A673 (cell line): Measurements from ENCODE around the gene MYLK. TPM values are rescaled to one million over a fixed set of nuclear protein-coding genes. Genes with fewer than 3 reads are reported as not detected.

ENCODE experiments used
- BruUV-seq: library from RNA; stranded (reverse); fragments of 400-500 nt; replicated peaks from 2 replicates; lab custom pipeline; 2021; lab: Mats Ljungman, UMichigan
- CTCF ChIA-PET: fragments of 300-600 bp; sonication (Branson Sonifier 250); formaldehyde crosslinking; loops from one replicate; lab custom pipeline; 2022; ENCODE audit warnings: antibody characterized with exemption; lab: Charles Lee
- POLR2A ChIA-PET: fragments of 300-600 bp; sonication (Branson Sonifier 250); formaldehyde crosslinking; loops from one replicate; lab custom pipeline; 2022; ENCODE audit warnings: antibody characterized with exemption; ENCODE audit not compliant: low non-redundant PET; lab: Charles Lee
- DNase-seq: peaks from one replicate; pipeline ENCODE4 v3.0.0-alpha.2; 2015; ENCODE audit warnings: low spot score
- H3K27ac ChIP-seq: fragments of 200-600 bp; sonication (generic); 2 replicates; pipeline ENCODE4 v1.5.1; 2016; ENCODE audit warnings: mixed run types, low read depth, mild to moderate bottlenecking, mixed read lengths, antibody characterized with exemption, low read length; ENCODE audit not compliant: poor library complexity, severe bottlenecking
- H3K27me3 ChIP-seq: fragments of 200-600 bp; sonication (generic); replicated peaks from 2 replicates; pipeline ENCODE4 v1.6.1; 2017; ENCODE audit warnings: mixed run types, low read depth, mild to moderate bottlenecking, mixed read lengths, antibody characterized with exemption, low read length; ENCODE audit not compliant: insufficient read depth, poor library complexity
- H3K36me3 ChIP-seq: fragments of 200-600 bp; sonication (generic); 2 replicates; pipeline ENCODE4 v1.6.1; 2016; ENCODE audit warnings: mixed run types, mild to moderate bottlenecking, mixed read lengths, antibody characterized with exemption, low read length; ENCODE audit not compliant: insufficient read depth, poor library complexity, severe bottlenecking
- H3K4me1 ChIP-seq: fragments of 200-600 bp; sonication (generic); 2 replicates; pipeline ENCODE4 v1.6.1; 2017; ENCODE audit warnings: mixed run types, mild to moderate bottlenecking, mixed read lengths, antibody characterized with exemption, low read length; ENCODE audit not compliant: insufficient read depth, poor library complexity, severe bottlenecking
- H3K4me3 ChIP-seq: fragments of 200-600 bp; sonication (generic); 2 replicates; pipeline ENCODE4 v1.5.1; 2016; ENCODE audit warnings: low read depth, mixed run types, mild to moderate bottlenecking, mixed read lengths, low read length; ENCODE audit not compliant: poor library complexity, severe bottlenecking
- H3K9me3 ChIP-seq: fragments of 200-600 bp; sonication (generic); 2 replicates; pipeline ENCODE4 v1.6.1; 2016; ENCODE audit warnings: mixed run types, low read depth, mild to moderate bottlenecking, mixed read lengths, antibody characterized with exemption, low read length; ENCODE audit not compliant: poor library complexity, severe bottlenecking
- EZH2 ChIP-seq: fragments of 200-600 bp; sonication (generic); IDR thresholded peaks from 2 replicates; pipeline ENCODE4 v1.6.1; 2017; ENCODE audit warnings: borderline replicate concordance, low read depth, mild to moderate bottlenecking, mixed read lengths, antibody characterized with exemption, low read length; ENCODE audit not compliant: poor library complexity, severe bottlenecking
- intact Hi-C: fragments of 100-400 bp; cut with micrococcal nuclease; formaldehyde crosslinking; loops from one replicate; pipeline ENCODE4 v1.10.0; 2022; ENCODE audit not compliant: unreplicated experiment
- total RNA-seq: library from RNA; stranded (reverse); gene quantifications from 2 replicates; pipeline ENCODE4 v1.2.3, GENCODE V29; 2021
- TF ChIP-seq, protein P1 (sequence below): fragments of 300-800, 200-600 bp; sonication (generic); conservative IDR thresholded peaks from 2 replicates; pipeline ENCODE4 v1.5.1; 2017; ENCODE audit warnings: low read depth, mild to moderate bottlenecking, antibody characterized with exemption, low read length, moderate library complexity, mixed read lengths

Gene MYLK
- total RNA-seq, 1 experiment from 2014 or later, result 3.9 TPM

DNA sequence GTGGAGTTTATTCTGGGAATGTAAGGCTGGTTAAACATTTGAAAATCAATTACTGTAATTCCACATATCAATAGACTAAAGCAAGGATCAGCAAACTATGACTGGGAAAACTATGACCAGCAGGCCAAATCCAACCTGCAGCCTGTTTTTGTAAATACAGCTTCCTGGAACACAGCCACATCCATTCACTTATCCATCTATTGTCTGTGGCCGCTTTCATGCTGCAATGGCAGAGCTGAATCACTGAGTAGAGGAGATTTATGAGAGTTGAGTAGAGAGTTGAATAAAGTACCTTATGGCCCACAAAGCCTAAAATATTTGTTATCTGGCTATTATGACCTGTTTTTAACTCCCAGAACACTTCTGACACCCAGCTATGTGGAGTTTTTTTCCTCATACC is 12.2 kb downstream of the MYLK start:
- Histone ChIP-seq H3K27me3 (no peaks in the 10 kb centered on the region), H3K36me3 (no peaks in the 10 kb centered on the region), H3K9me3 (no peaks in the 10 kb centered on the region), H3K27ac (no peak overlapping the region), H3K4me3 (no peak overlapping the region), H3K4me1 (no peaks in the 10 kb centered on the region)
- BruUV-seq, result no TSS peak
- CTCF ChIA-PET, result interaction anchor here (0.5 kb wide), 1 partner anchor 220 kb away, joined by 3 read pairs; no protein-coding TSS in a partner anchor
- intact Hi-C loops, result no loop called here
- POLR2A ChIA-PET, result no interaction called here
- TF ChIP-seq, protein P1, sequence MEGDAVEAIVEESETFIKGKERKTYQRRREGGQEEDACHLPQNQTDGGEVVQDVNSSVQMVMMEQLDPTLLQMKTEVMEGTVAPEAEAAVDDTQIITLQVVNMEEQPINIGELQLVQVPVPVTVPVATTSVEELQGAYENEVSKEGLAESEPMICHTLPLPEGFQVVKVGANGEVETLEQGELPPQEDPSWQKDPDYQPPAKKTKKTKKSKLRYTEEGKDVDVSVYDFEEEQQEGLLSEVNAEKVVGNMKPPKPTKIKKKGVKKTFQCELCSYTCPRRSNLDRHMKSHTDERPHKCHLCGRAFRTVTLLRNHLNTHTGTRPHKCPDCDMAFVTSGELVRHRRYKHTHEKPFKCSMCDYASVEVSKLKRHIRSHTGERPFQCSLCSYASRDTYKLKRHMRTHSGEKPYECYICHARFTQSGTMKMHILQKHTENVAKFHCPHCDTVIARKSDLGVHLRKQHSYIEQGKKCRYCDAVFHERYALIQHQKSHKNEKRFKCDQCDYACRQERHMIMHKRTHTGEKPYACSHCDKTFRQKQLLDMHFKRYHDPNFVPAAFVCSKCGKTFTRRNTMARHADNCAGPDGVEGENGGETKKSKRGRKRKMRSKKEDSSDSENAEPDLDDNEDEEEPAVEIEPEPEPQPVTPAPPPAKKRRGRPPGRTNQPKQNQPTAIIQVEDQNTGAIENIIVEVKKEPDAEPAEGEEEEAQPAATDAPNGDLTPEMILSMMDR, result no peak
- TF ChIP-seq EZH2, result no peak
- DNase-seq, result peak; percentile 45

DNA sequence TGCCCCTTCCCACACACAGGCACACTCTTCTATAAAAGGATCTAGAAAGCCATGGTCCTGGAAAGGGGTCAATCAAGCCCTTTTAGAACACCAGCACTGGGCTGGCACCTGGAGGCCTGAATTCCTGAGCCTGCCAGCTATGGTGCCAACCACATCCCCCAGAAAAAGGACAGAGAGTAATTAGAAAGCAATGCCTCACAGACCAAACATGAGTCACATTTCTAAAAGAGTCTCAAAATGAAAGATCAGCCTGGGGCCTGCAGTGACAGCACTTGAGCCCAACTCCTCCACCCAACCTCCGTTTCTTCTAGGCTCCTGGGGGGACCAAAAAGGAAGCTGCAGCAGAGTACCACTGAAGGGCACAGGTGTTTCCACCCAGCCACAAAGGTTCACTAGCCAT is 14.1 kb downstream of the MYLK start:
- no peak for DNase-seq
- intact Hi-C loops, result no loop called here
- H3K36me3 ChIP-seq, result no peaks in the 10 kb centered on the region
- TF ChIP-seq, protein P1, result no peak
- TF ChIP-seq EZH2, result no peak
- no peaks in the 10 kb centered on the region for H3K27me3 ChIP-seq
- no peaks in the 10 kb centered on the region for H3K4me1 ChIP-seq
- H3K4me3 ChIP-seq, result no peak overlapping the region
- H3K27ac ChIP-seq, result no peak overlapping the region
- CTCF ChIA-PET, result no interaction called here
- POLR2A ChIA-PET, result no interaction called here
- H3K9me3 ChIP-seq, result no peaks in the 10 kb centered on the region
- no TSS peak for BruUV-seq

DNA sequence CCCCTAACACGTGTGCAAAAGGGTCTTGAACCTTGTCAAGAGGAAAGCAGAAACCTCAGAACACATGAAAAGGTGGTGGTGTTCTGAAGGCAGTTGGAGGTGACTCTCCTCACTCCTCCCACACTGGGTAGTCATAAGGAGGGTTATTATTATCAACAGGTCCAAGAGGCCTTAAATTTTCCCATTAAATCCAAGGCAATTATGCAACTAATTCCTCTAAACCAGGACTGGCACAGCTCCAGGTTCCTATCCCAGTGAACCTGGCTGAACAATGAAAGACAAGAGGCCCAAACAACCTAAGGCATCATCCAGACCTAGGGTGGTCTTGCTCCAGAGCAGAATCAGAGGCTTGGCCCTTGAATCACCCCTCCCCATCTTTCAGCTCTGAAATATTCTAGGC is 15.0 kb downstream of the MYLK start:
- intact Hi-C loops, result no loop called here
- BruUV-seq, result no TSS peak
- CTCF ChIA-PET, result no interaction called here

More for the DNA sequence above, 15.0 kb downstream of the MYLK start:
- POLR2A ChIA-PET, result no interaction called here
- Histone ChIP-seq H3K36me3 (no peaks in the 10 kb centered on the region), H3K9me3 (no peaks in the 10 kb centered on the region), H3K4me1 (no peaks in the 10 kb centered on the region), H3K27me3 (no peaks in the 10 kb centered on the region), H3K27ac (no peak overlapping the region), H3K4me3 (no peak overlapping the region)
- no peak for DNase-seq
- TF ChIP-seq EZH2, result no peak
- TF ChIP-seq, protein P1, result no peak
